OCI-LY1 (cell line): ENCODE measurements around the gene FHL1.

Experiments
- H2AFZ ChIP-seq: fragments of 200-600 bp; sonication (generic), shearing (Covaris generic); 2 replicates; pipeline ENCODE4 v1.6.0; 2014; ENCODE audit warnings: antibody characterized with exemption, mild to moderate bottlenecking, low read length
- H3F3A ChIP-seq: fragments of 200-600 bp; sonication (generic), shearing (Covaris generic); 2 replicates; pipeline ENCODE4 v1.6.0; 2014; ENCODE audit warnings: mild to moderate bottlenecking, antibody characterized with exemption, low read length, moderate library complexity; ENCODE audit not compliant: insufficient read depth
- H3K27ac ChIP-seq: fragments of 200-600 bp; sonication (generic); 2 replicates; pipeline ENCODE4 v1.5.1; 2014; ENCODE audit warnings: low read length, mixed run types, mild to moderate bottlenecking, low read depth; ENCODE audit not compliant: poor library complexity, severe bottlenecking
- H3K27me3 ChIP-seq: fragments of 200-600 bp; sonication (generic); 2 replicates; pipeline ENCODE4 v1.6.0; 2014; ENCODE audit warnings: antibody characterized with exemption, mild to moderate bottlenecking, low read length, moderate library complexity; ENCODE audit not compliant: insufficient read depth
- H3K36me3 ChIP-seq: fragments of 200-600 bp; sonication (generic); 2 replicates; pipeline ENCODE4 v1.6.1; 2014; ENCODE audit warnings: mild to moderate bottlenecking, antibody characterized with exemption, low read length, moderate library complexity, mixed read lengths; ENCODE audit not compliant: insufficient read depth
- H3K4me1 ChIP-seq: fragments of 200-600 bp; sonication (generic); 2 replicates; pipeline ENCODE4 v1.5.1; 2014; ENCODE audit warnings: mild to moderate bottlenecking, low read length, moderate library complexity; ENCODE audit not compliant: insufficient read depth, severe bottlenecking
- H3K4me2 ChIP-seq: fragments of 200-600 bp; sonication (generic), shearing (Covaris generic); 2 replicates; pipeline ENCODE4 v1.6.1; 2014; ENCODE audit warnings: low read length
- H3K4me3 ChIP-seq: fragments of 200-600 bp; sonication (generic); 2 replicates; pipeline ENCODE4 v1.5.1; 2014; ENCODE audit warnings: low read length, low read depth, mild to moderate bottlenecking, mixed read lengths; ENCODE audit not compliant: poor library complexity, severe bottlenecking
- H3K79me2 ChIP-seq: fragments of 200-600 bp; shearing (Covaris generic); 2 replicates; pipeline ENCODE4 v1.6.1; 2016; ENCODE audit warnings: mixed run types, low read length, mixed read lengths; ENCODE audit not compliant: insufficient read depth
- H3K9ac ChIP-seq: fragments of 200-600 bp; sonication (generic), shearing (Covaris generic); 2 replicates; pipeline ENCODE4 v1.6.1; 2014; ENCODE audit warnings: mild to moderate bottlenecking, low read length, mixed read lengths
- H3K9me2 ChIP-seq: fragments of 200-600 bp; sonication (generic), shearing (Covaris generic); 2 replicates; pipeline ENCODE4 v1.6.1; 2014; ENCODE audit warnings: low read depth, mild to moderate bottlenecking, low read length, mixed read lengths
- H3K9me3 ChIP-seq: fragments of 200-600 bp; shearing (Covaris generic); 2 replicates; pipeline ENCODE4 v1.6.1; 2014; ENCODE audit warnings: low read length, mixed read lengths
- H4K20me1 ChIP-seq: fragments of 200-600 bp; sonication (generic), shearing (Covaris generic); 2 replicates; pipeline ENCODE4 v1.6.0; 2016; ENCODE audit warnings: mild to moderate bottlenecking, low read length; ENCODE audit not compliant: insufficient read depth
- CTCF ChIP-seq: fragments of 200-600 bp; sonication (generic), shearing (Covaris generic); IDR thresholded peaks from 2 replicates; pipeline ENCODE4 v1.5.1; 2017; ENCODE audit warnings: mild to moderate bottlenecking, antibody characterized with exemption, low read length, moderate library complexity, mixed read lengths
- EZH2 ChIP-seq: fragments of 200-600 bp; sonication (generic), shearing (Covaris generic); IDR thresholded peaks from 2 replicates; pipeline ENCODE4 v1.8.0; 2017; ENCODE audit warnings: borderline replicate concordance, mixed run types, mild to moderate bottlenecking, antibody characterized with exemption, low read length, moderate library complexity, mixed read lengths

FHL1 gene

GRCh38 chrX:136194536-136194935, 47.2 kb downstream of the FHL1 start:
- no peaks in the 10 kb centered on the region for H3K9me3 ChIP-seq
- no peaks in the 10 kb centered on the region for H3K9me2 ChIP-seq
- H4K20me1 ChIP-seq = no peaks in the 10 kb centered on the region
- H3K4me2 ChIP-seq = no peak overlapping the region
- H3K27ac ChIP-seq = no peak overlapping the region
- H3K4me1 ChIP-seq = no peaks in the 10 kb centered on the region
- no peak overlapping the region for H2AFZ ChIP-seq
- H3K27me3 ChIP-seq = no peaks in the 10 kb centered on the region
- no peak overlapping the region for H3K9ac ChIP-seq
- TF ChIP-seq CTCF (no peak), EZH2 (no peak)
- H3K79me2 ChIP-seq = no peaks in the 10 kb centered on the region
- no peak overlapping the region for H3K4me3 ChIP-seq
- no peaks in the 10 kb centered on the region for H3K36me3 ChIP-seq
- no peaks in the 10 kb centered on the region for H3F3A ChIP-seq

DNA sequence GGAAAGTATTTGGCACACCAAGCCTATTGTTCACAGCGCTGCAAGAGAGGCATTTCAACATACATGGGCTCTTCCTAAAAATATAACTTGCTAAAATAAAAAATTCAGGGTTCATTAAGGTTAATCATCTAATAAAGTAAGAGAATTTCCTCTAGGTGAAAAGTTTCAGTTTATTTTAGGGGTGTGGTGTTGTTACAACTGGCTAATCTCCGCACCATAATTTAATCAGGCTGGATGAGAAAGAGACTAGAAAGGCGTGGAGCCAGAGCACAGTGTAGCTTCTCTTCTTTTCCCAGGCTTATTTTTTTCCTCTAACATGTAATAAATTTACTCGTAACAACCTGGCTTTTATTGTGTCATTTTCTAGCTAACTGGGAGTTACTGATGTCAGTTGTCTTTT, 47.9 kb downstream of the FHL1 start:
- Histone ChIP-seq H3K9me2 (no peaks in the 10 kb centered on the region), H2AFZ (no peak overlapping the region), H3K9ac (no peak overlapping the region), H3F3A (no peaks in the 10 kb centered on the region), H3K79me2 (no peaks in the 10 kb centered on the region), H3K9me3 (no peaks in the 10 kb centered on the region), H3K4me2 (no peak overlapping the region), H3K4me3 (no peak overlapping the region), H3K4me1 (no peaks in the 10 kb centered on the region), H3K27me3 (no peaks in the 10 kb centered on the region), H4K20me1 (no peaks in the 10 kb centered on the region), H3K27ac (no peak overlapping the region), H3K36me3 (no peaks in the 10 kb centered on the region)
- TF ChIP-seq EZH2 = no peak
- no peak for TF ChIP-seq CTCF

DNA sequence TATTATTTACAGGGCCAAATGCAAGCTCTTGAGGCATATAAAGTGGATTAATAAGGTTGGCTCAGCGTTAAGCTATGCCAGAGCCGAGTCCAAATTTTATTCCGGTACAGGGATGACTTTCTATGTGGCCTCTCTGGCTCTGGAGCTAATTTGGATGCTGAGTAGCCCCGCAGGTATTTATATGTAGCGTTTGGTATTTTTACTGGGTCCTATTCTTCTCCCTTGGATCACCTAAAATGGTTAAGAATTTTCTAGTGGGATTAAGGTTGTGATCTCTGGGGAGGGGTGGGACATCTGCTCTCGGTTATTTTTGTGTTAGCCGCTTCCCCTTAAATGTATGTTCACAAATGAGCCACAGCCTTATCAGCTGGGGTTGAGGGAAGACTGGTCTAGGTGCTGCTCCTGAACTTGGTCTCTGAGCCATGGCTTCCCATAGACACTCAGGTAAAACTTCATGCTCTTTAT, 49.4 kb downstream of the FHL1 start:
- H3K9me2 ChIP-seq = no peaks in the 10 kb centered on the region
- H3K9ac ChIP-seq = no peak overlapping the region
- no peak overlapping the region for H3K4me2 ChIP-seq
- H3F3A ChIP-seq = no peaks in the 10 kb centered on the region
- TF ChIP-seq CTCF = no peak
- no peak for TF ChIP-seq EZH2
- H3K27me3 ChIP-seq = no peaks in the 10 kb centered on the region
- H3K9me3 ChIP-seq = no peaks in the 10 kb centered on the region
- H3K4me1 ChIP-seq = no peaks in the 10 kb centered on the region
- no peaks in the 10 kb centered on the region for H3K79me2 ChIP-seq
- no peaks in the 10 kb centered on the region for H4K20me1 ChIP-seq
- no peak overlapping the region for H2AFZ ChIP-seq
- H3K27ac ChIP-seq = no peak overlapping the region
- no peak overlapping the region for H3K4me3 ChIP-seq
- no peaks in the 10 kb centered on the region for H3K36me3 ChIP-seq
